Erythroblast (primary cell): ENCODE measurements around the gene KIF13A.

Experiments used
- GATA1 ChIP-seq: IDR thresholded peaks from 2 replicates; pipeline ENCODE4 v1.6.1; 2011; ENCODE audit warnings: low read depth, mild to moderate bottlenecking, control low read depth, low read length, moderate library complexity
- POLR2A ChIP-seq: IDR thresholded peaks from 2 replicates; pipeline ENCODE4 v1.6.1; 2011; ENCODE audit warnings: mild to moderate bottlenecking, low read length

- TF ChIP-seq POLR2A (no peak), GATA1 (no peak)
Measured at GRCh38 chr6:17964633-17965032, 22.8 kb downstream of the KIF13A start.
